Stimulated activated CD4-positive, alpha-beta T cell treated with anti-CD3 and anti-CD28 coated beads, Interleukin-1b, Interleukin-23, amount 100 ng/mL, for 48 hours (primary cell): ENCODE measurements around the gene KRT8.
"Not testable (repeated sequence)": the region's sequence is repeated elsewhere in the genome, so short reads cannot be mapped to it uniquely, and the experiment has no call there.

Experiments used
- DNase-seq: peaks from one replicate; pipeline ENCODE4 v3.0.0-alpha.2; 2020

The KRT8 gene

GRCh38 chr12:52872644-52873389 lies 32.1 kb downstream of the KRT8 start:
- no peak for DNase-seq

GRCh38 chr12:52871291-52872039 lies 33.4 kb downstream of the KRT8 start:
- no peak for DNase-seq

GRCh38 chr12:52870361-52871290 lies 34.2 kb downstream of the KRT8 start:
- DNase-seq: peak; percentile 74

DNA sequence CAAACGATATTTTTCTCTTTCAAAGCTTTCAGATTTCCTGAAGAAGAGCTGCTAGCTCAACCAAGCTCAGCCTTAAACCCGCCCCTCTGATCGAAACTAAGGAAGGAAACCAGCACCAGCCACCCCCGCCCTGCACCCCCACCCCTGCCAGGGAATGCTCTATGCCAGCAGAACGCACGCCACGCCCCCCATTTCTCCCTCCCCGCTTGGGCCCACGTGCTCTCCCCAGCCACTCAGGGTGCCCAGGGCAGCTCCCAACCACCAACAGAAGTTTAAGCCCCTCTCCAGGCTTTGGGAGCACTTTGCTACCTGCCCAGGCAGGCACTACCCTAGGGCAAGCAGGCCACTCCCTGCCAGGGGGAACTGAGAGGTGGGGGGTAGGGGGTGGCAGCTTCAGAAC lies 37.2 kb downstream of the KRT8 start:
- DNase-seq: peak; percentile 9

GRCh38 chr12:52867152-52867551 lies 37.7 kb downstream of the KRT8 start:
- no peak for DNase-seq

DNA sequence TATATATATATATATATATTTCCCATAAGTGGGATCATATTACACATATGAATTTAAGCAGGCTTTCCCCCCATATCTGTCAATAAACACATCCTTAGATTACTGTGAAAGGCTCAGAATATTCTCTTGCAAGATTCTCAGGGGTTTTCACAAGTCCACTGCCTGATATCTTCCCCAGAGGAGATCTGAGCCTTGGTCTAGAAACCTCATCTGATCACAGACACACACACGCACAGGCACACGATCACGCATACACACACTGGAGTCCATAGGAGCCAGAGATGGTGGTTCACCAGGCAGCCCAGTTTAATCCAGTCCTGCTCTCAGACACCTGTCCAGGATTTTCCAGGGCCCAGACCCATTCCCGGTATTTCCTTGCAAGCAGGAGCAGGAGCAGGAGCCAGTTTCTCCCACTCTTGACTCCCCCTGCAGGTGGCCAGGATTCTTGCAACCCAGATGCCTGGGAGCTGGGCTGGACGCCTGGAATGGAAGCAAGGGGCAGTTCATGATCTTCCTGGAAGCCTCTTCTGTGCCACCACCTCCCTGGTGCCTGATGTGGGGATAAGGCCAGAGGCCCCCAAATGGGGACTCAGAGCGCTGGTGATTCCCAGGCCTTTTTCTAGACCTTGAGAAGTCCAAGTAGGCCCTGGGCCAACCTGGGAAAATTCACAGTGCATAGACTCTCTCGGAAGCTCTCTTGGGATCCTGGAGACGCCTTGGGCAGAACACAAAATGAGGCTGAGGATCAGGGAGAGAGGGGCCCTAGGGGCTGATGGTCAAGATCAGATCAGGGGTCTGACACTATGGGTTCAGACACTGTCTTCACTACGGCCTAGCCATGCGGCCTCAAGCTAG lies 39.6 kb downstream of the KRT8 start:
- DNase-seq: peak; percentile 15

DNA sequence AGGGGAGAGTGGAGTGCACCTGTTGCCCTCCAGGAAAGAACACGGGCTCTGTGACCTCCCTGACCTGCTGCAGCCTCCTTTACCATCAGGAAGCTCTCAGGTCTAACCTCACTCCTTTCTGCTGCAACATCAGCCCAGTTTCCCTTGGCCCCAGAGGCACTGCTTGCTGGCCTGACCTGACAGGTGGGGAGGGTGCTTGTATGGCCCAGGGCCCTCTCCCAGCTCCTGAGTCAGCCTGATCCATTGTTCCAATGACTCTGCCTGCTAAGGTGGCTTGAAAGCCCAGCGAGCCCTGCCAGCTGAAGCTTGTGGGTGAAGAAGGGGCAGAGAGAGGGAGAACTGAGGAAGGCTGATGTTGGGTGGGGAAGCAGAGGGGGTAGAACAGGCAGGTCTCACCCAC lies 42.9 kb downstream of the KRT8 start:
- no peak for DNase-seq

GRCh38 chr12:52861511-52861910 lies 43.4 kb downstream of the KRT8 start:
- DNase-seq: no peak

DNA sequence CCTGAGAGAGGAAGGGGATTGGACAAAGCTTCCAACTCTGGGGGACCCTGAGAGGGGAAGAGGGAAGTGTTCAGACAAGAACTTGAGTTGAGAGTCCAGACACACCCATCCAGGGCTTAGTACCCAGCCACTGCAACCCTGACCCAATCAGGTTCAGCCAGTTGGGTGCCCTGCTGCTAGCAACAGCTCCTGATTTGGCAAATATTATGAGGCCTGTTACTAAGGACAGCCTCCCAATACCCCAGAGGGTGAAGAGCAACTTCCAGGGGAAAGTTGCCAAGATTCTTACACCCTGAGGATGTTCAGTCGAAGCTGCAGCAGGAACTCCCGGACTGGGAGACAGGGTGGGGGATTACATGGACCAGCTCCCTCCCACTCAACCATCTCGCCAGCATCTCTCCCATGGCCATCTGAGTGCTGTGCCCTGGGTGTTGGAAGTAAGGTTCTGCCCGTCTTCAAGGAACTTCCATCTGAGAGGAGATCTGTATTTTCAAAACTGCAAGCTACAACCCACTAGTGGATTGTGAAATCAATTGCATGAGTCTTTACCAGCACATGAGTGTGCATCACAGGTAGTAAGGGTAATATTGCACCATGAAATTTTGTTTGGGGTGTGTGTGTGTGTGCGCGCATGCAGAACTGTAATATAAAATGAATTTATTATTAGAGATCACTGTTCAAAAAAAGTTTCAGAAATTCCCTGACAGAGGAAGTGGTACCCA lies 44.6 kb downstream of the KRT8 start:
- no peak for DNase-seq

DNA sequence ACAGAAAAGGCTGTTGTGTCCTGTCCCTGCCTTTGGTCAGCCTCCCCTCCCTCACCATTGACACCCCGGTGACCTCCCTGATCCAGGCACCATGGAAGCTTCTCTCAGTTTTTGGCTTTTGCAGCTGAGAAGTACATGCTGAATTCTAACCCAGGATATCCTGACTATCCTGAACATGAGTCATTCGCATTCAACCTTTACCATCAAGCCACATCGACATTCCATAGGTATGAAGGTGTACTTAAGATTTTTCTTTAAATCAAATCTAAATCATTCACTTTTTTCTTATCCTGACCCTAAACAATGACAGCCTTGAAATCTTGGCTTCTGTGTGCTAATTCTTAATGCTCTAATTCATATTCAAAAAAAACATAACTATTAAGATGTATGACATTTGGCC lies 47.4 kb downstream of the KRT8 start:
- no peak for DNase-seq

DNA sequence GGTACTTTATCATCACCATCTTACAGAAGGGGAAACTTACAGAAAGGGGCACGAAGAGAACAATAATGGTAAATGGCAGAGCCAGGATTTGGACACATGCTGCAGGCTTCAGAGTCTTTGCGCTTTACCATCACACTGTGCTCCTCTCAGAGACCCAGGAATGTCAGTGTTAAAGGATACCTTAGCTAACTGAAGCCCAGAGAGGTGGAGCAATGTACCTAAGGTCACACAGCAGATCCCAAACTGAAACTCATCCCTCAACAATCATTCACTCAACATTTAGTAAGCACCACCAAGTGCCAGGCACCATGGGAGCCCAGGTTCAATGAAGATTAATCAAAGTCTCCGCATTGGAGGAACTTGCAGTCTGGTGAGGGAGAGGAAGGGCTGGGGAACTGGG lies 48.1 kb downstream of the KRT8 start:
- DNase-seq: no peak

DNA sequence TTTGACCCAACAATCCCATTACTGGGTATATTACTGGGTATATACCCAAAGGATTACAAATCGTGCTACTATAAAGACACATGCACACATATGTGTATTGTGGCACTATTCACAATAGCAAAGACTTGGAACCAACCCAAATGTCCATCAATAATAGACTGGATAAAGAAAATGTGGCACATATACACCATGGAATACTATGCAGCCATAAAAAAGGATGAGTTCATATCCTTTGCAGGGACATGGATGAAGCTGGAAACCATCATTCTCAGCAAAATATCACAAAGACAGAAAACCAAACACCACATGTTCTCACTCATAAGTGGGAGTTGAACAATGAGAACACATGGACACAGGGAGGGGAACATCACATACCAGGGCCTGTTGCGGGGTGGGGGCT lies 48.8 kb downstream of the KRT8 start:
- DNase-seq: not testable (repeated sequence)

DNA sequence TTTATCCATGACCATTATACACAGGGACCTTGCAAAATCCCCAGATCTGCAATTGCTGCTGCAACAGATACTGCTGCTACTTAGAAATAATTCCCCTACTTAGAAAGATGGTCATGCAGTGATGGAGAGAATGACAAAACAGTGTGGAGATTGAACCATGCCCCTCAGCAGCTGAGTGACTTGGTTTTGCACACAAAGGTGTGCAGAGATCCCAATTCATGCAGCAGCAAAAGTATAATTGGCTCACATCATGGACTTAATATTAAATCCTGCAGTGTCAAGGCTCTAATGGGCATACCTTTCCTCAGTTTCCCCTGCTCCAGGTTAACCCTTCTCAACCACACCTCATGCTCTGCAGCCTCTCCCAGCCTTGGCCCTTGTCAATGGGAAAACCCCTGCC lies 53.1 kb downstream of the KRT8 start:
- no peak for DNase-seq

GRCh38 chr12:52850681-52851080 lies 54.2 kb downstream of the KRT8 start:
- no peak for DNase-seq

DNA sequence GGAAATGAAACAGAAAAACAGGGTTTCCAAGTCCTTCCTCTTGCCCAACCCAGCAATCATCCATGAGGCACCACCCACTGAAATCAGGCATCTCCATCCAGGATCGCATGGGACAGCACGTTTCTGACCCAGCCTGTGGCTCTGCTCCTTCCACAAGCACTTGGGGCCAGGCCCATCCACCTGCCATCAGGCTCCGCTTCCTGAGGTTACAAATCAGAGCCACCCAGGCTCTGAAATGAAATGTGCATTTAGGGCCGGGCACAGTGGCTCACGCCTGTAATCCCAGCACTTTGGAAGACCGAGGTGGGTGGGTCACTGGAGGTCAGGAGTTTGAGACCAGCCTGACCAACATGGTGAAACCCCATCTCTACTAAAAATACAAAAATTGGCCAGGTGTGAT lies 55.4 kb downstream of the KRT8 start:
- no peak for DNase-seq

DNA sequence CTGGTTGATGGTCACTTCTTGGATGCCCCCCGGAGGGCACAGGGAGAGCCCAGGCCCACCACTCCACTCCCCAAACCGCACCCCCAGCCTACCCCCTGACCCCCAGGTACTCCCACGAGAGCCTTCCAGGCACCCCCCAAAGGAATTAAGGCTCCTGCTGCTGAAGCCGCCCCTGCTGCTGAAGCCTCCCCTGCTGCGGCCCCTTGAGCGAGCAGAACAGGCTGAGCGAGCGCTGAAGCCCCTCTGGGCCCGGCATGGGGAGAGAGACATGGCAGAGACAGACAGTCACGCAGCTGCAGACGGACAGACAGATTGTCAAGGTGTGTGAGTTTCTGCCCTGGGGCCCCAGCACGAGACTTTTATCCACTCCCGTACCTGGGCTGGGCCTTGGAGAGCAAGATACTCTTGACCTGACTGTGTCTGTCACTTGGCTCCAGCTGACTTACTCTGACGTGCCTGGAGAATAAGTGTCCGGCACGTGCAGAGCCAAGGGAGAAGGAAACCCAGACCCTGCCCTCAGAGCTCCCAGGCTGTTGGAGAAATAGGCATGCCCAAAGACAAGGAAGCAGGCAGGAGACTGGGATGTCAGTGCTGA lies 56.1 kb downstream of the KRT8 start, which contains the start of gene KRT78:
KRT78 (minus strand) TSS at position 334 of the 595 bp plus-strand sequence; CDS start at position 270, 64 bp downstream.
- DNase-seq: no peak

DNA sequence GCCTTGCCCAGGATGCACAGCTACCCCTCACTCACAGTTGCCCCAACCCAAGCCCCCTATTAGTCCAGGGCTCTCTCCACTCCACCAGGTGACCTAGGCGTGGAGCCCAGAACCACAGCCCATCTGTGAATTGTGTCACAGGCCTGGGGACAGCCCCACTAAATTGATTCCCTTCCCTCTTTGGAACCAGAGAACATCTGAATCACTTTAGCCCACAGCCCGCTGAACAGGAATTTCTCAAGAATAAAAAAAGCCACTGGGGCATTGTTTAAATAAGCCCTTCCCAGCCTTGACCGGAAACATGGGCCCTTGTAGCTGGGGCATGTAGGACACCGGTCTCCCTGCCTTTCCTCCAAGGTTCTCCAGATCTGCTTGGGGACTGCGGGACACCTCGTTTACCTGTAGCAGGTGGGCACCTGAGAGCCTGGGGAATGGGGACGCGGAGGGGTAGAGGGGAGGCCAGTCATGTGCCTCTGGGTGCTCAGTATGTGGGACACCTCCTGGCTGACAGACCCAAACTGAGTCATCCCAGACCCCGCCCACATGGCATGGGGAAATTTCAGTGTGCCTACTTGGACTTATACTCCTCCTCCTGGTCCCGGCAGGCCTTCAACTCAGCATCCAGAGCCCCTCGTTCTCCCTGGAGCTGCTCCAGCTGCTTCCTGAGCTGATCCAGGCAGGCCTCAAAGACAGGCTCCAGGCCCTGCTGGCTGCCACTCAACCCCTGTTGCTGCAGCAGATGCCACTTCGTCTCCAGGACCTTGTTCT lies 57.4 kb downstream of the KRT8 start:
- DNase-seq: no peak
